ENCODE measurements around the gene ZFP3. TPM values are rescaled to one million over a fixed set of nuclear protein-coding genes. Genes with fewer than 3 reads are reported as not detected.
"Not testable (repeated sequence)": the region's sequence is repeated elsewhere in the genome, so short reads cannot be mapped to it uniquely, and the experiment has no call there.

ZFP3 gene
- total RNA-seq, 3 donors from 2014 or later: 8.0 to 11.2 (median 10.8) TPM

- intact Hi-C loops (cut with DNase I, micrococcal nuclease): no loop called here
- no peaks in the 10 kb centered on the region for H3K36me3 ChIP-seq (ENCODE audit: low read depth)
- TF ChIP-seq CTCF (IDR thresholded peaks at IDR 0.05): no peak
- ATAC-seq (no peak), DNase-seq (peak in 1 of 3 donors; percentile 15)
- H3K9me3 ChIP-seq: no peaks in the 10 kb centered on the region
- H3K4me1 ChIP-seq (ENCODE audit: low read depth): no peaks in the 10 kb centered on the region
- H3K4me3 ChIP-seq: no peak overlapping the region
These were observed 43.0 kb downstream of the ZFP3 start for GRCh38 chr17:5121186-5121841.

DNA sequence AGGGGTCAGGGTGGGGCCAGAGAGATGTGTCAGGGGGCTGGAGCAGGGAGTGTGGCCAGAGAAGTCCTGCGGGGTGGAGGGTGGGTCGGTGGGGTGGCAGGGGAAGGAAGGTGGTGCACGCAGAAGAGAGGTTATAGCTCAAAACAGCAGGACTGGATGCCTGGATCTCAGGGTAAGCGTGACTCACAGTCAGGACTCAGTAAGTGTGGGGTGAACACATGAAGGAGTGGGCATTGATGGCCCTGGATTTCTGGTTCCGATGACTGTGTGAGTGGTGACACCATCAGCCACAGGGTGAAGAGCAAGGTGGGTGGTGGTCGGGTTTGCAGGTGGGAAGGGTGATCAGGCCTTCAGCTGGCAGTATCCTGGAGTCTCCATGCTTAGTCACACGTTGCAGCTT, 43.8 kb downstream of the ZFP3 start:
- intact Hi-C loops (cut with DNase I, micrococcal nuclease); H3K9me3 ChIP-seq; H3K4me3 ChIP-seq; H3K36me3 ChIP-seq (ENCODE audit: low read depth); ATAC-seq; H3K4me1 ChIP-seq (ENCODE audit: low read depth): not testable (repeated sequence)
- peak in 1 of 3 donors; percentile 7 for DNase-seq

DNA sequence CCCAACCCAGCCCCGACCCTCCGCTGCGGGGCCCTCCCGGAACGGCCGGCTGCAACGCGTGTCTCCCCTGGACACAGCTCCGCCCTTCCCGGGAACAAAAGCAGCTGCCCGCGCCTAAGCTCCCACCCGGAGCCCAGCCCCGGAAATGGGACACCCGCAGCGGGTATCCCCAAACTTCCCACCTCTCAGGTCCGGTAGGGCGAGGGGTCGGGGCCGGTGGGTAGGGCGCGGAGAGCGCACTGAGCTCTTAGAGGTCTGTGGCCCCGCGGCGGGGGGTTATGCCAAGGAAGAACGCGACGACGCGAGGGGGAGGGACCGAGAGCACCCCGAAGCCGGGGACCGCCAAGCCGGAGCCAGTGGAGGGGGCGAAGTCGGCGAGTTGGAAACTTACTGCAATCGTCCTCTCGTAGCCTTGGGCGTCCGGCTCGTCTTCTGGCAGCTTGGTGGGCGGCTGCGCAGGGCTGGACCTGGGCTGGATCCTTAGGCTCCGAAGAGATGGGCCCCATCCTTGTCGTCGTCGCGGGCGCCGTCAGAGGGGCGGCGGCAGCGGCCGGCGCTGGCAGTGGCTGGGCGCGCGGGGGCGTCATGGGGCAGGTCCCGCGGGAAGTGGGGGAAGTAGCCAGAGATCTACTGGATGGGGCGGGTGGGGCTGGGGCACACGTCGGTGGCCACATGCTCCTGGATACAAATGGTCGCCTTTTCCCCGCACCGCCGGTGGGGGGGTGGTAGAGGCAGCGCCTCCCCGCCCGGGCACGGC, 44.5 kb downstream of the ZFP3 start:
- TF ChIP-seq CTCF (IDR thresholded peaks at IDR 0.05): no peak
- H3K9me3 ChIP-seq: no peaks in the 10 kb centered on the region
- intact Hi-C loops (cut with DNase I, micrococcal nuclease): no loop called here
- DNase-seq (peak in 1 of 3 donors; percentile 50), ATAC-seq (peak; percentile 78)
- H3K4me3 ChIP-seq: no peak overlapping the region
- no peaks in the 10 kb centered on the region for H3K4me1 ChIP-seq (ENCODE audit: low read depth)
- H3K36me3 ChIP-seq (ENCODE audit: low read depth): no peaks in the 10 kb centered on the region

DNA sequence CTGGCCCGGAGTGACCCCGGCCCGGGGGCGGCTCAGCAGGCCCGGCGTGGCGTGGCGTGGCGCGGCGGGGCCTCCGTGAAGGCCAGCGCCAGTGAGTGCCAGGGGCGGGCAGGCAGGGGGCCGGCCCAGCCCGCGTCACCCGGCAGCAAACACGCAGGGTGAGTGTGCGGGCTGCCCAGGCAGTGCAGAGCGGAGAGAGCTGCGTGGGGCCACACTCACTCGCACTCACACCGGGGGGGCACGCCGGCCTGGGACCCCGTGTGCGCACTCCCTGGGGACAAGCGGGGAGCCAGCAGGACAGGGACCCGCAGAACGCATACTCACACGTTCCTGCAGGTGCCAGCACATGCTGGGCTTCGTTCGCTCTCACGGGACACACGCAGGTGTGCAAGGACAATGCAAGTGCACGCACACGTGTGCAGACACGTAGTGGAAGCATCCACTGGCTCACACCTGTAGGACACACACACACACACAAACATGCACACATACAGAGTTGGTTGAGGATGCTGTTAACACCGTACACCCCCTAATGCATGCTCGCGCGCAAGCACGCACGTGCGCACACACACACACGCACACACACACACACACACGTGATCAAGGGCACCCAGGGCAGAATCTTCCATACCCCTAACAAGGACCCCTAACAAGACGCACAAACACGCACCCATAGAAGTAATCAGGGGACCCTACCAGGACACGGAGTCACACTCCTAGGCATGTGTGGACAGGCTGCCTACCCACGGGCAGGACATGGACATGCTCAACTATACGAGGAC, 45.3 kb downstream of the ZFP3 start:
- ATAC-seq (peak; percentile 39), DNase-seq (peak in 1 of 3 donors; percentile 7)
- Histone ChIP-seq H3K4me3 (no peak overlapping the region), H3K9me3 (no peaks in the 10 kb centered on the region), H3K4me1 (ENCODE audit: low read depth) (no peaks in the 10 kb centered on the region), H3K36me3 (ENCODE audit: low read depth) (no peaks in the 10 kb centered on the region)
- no peak for TF ChIP-seq CTCF (IDR thresholded peaks at IDR 0.05)
- intact Hi-C loops (cut with DNase I, micrococcal nuclease): no loop called here

- H3K9me3 ChIP-seq; intact Hi-C loops (cut with DNase I, micrococcal nuclease); H3K4me3 ChIP-seq; H3K36me3 ChIP-seq (ENCODE audit: low read depth); H3K4me1 ChIP-seq (ENCODE audit: low read depth); ATAC-seq: not testable (repeated sequence)
- DNase-seq: peak in 1 of 3 donors; percentile 11
These were observed 46.0 kb downstream of the ZFP3 start for GRCh38 chr17:5124125-5124760.

DNA sequence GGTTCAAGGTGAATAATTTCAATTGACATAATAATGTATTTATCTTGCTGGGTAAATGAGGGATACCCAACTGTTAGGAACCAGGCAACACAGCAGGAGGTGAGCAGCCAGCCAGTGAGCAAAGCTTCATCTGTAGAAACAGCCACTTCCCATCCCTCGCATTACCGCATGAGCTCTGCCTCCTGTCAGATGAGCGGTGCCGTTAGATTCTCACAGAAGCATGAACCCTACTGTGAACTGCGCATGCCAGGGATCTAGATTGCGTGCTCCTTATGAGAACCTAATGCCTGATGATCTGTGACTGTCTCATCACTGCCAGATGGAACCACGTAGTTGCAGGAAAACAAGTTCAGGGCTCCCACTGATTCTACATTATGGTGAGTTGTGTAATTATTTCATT, 46.6 kb downstream of the ZFP3 start:
- DNase-seq; H3K4me1 ChIP-seq (ENCODE audit: low read depth); ATAC-seq; H3K9me3 ChIP-seq; H3K4me3 ChIP-seq; H3K36me3 ChIP-seq (ENCODE audit: low read depth); intact Hi-C loops (cut with DNase I, micrococcal nuclease): not testable (repeated sequence)
